ENCODE measurements around the gene NENF.
"Not testable (repeated sequence)": the region's sequence is repeated elsewhere in the genome, so short reads cannot be mapped to it uniquely, and the experiment has no call there.

NENF gene

DNA sequence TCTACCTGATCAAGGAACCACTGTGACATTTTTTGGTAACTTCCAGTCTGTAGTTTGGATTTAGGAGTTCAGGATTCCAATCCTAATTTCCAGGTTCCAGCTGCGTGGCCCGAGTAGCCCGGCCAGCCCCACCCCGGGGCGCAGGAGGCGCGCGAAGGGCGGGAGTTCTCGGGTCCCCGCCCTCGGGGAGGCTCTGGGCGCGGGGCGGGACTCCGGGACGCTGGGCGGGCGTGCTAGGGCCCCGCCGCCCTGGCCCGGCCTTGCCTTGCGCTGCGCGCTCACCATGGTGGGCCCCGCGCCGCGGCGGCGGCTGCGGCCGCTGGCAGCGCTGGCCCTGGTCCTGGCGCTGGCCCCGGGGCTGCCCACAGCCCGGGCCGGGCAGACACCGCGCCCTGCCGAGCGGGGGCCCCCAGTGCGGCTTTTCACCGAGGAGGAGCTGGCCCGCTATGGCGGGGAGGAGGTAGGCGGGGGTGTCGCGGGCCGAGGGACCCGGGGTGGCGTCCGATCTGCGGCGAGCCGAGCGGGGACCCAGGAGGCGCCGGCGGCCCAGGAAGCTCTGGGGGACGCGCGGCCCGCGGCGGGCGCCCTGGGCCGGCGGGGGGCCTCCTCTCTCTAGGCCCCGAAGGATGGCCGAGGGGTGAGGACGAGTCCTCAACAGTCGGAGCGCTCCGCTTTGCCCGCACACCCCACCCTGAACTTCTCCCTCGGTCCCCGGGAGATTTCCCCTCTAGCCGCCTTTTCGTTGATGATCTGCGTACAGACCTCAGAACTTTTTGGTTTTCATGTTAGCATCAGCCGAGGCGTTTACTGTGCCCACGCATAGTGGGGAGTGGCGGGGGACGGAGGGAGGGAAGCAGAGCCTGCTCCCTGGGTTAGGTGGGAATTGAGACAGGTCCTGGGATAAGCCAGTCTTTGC is at the start of gene NENF:
Gene NENF (plus strand): TSS at position 260 of the 916 bp plus-strand sequence. CDS start 24 bp downstream, at position 284.
- DNase-seq (ENCODE audit: extremely low spot score): peak; percentile 98
- ChIA-PET CTCF (interaction anchor here (0.6 to 1.8 kb wide), 2 partner anchors 23 to 328 kb away, joined by 3 to 7 read pairs; no protein-coding TSS in a partner anchor), POLR2A (interaction anchor here (0.6 to 1.6 kb wide), 3 partner anchors 16 to 19 kb away, joined by 3 to 5 read pairs (median 3); partner anchors contain the start of gene PACC1)
- TF ChIP-seq ARNT (IDR thresholded peaks at IDR 0.05) (0 out of 2 replicates have a peak, but pooled peaks have one; percentile 29), FOXM1 (IDR thresholded peaks at IDR 0.05; ENCODE audit: borderline replicate concordance) (peak; percentile 57; the same call in 1 of the 2 replicates), SUZ12 (IDR thresholded peaks at IDR 0.05) (no peak), BHLHE40 (IDR thresholded peaks at IDR 0.05; ENCODE audit: borderline replicate concordance) (no peak), LEF1 (IDR thresholded peaks at IDR 0.05; ENCODE audit: borderline replicate concordance) (0 out of 2 replicates have a peak, but pooled peaks have one; percentile 79)

DNA sequence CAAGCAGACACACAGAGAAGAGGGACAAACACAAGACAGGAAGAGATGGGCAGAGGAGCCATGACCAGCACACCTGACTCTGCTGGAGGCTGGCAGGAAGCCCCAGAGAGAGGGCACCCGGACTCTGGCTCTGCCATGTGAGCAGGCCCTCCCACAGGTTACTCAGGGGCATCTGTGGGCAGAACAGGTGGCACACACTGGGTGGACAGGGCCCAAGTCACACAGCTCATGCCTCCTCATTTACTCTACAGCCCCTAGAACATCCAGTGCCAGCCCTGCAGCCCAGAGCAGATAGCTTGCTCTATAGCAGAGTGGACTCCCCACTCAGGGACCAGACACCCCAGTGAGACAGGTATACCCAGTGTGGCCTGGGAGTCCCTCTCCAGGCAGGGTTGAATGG is 46.7 kb upstream of the NENF start:
- CTCF ChIA-PET: no interaction called here
- no peak for DNase-seq (ENCODE audit: extremely low spot score)
- no peak for TF ChIP-seq ZNF384 (IDR thresholded peaks at IDR 0.05)
- TF ChIP-seq ARNT (IDR thresholded peaks at IDR 0.05): no peak
- TF ChIP-seq BHLHE40 (IDR thresholded peaks at IDR 0.05; ENCODE audit: borderline replicate concordance): no peak
- no peak for TF ChIP-seq HDGF (IDR thresholded peaks at IDR 0.05; ENCODE audit: borderline replicate concordance)
- TF ChIP-seq, protein P1, sequence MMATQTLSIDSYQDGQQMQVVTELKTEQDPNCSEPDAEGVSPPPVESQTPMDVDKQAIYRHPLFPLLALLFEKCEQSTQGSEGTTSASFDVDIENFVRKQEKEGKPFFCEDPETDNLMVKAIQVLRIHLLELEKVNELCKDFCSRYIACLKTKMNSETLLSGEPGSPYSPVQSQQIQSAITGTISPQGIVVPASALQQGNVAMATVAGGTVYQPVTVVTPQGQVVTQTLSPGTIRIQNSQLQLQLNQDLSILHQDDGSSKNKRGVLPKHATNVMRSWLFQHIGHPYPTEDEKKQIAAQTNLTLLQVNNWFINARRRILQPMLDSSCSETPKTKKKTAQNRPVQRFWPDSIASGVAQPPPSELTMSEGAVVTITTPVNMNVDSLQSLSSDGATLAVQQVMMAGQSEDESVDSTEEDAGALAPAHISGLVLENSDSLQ (IDR thresholded peaks at IDR 0.05): no peak
- TF ChIP-seq L3MBTL2 (conservative IDR thresholded peaks at IDR 0.05): no peak
- TF ChIP-seq CTBP1 (IDR thresholded peaks at IDR 0.05; ENCODE audit: borderline replicate concordance): no peak
- TF ChIP-seq TARDBP (IDR thresholded peaks at IDR 0.05): no peak
- TF ChIP-seq NFRKB (IDR thresholded peaks at IDR 0.05): no peak
- no peak for TF ChIP-seq FOXK2 (IDR thresholded peaks at IDR 0.05)
- TF ChIP-seq ELF4 (IDR thresholded peaks at IDR 0.05): no peak
- no peak for TF ChIP-seq SP1 (IDR thresholded peaks at IDR 0.05)
- no peak for TF ChIP-seq FOXM1 (IDR thresholded peaks at IDR 0.05; ENCODE audit: borderline replicate concordance)
- no peak for TF ChIP-seq LEF1 (IDR thresholded peaks at IDR 0.05; ENCODE audit: borderline replicate concordance)
- no peak for TF ChIP-seq FOXA1 (IDR thresholded peaks at IDR 0.05)
- POLR2A ChIA-PET: no interaction called here

DNA sequence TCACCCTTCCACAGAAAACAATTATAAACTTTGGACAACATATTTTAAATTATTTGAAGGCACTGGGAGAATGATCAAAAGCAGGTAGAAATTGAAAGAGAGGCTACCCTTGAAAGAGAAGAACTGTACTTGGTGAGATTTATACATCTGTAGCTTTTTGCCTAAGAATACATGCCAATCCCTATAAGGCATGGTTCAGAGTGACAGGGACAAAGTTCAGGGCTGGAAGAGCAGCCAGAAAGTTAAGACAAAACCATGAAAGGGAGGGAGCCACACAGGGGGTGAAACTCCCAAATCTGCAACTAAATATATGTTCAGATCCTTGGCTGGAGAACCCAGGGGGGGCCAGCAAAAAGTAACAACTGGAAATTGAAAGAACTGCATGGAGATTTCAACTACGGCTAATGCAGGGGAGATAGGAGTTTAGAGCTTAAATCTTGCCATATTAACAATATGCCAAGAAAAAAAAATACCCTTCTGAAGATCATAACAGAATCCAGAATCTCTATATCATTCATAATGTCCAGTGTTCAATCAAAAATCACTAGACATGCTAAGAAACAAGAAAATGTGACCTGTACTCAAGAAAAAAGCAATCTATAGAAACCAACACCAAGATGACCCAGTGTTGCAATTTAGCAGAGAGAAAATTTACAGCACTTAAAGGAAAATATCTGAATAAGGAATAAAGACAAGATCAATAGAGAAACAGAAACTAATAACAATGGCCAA is 43.6 kb upstream of the NENF start:
- ChIA-PET CTCF (interaction anchor here (0.6 kb wide), 1 partner anchor 81 kb away, joined by 3 read pairs; no protein-coding TSS in a partner anchor), POLR2A (no interaction called here)
- TF ChIP-seq ARNT (IDR thresholded peaks at IDR 0.05) (no peak), FOXK2 (IDR thresholded peaks at IDR 0.05) (no peak), CTBP1 (IDR thresholded peaks at IDR 0.05; ENCODE audit: borderline replicate concordance) (no peak), ZNF384 (IDR thresholded peaks at IDR 0.05) (no peak), TARDBP (IDR thresholded peaks at IDR 0.05) (no peak), FOXM1 (IDR thresholded peaks at IDR 0.05; ENCODE audit: borderline replicate concordance) (no peak), SUZ12 (IDR thresholded peaks at IDR 0.05) (no peak), LEF1 (IDR thresholded peaks at IDR 0.05; ENCODE audit: borderline replicate concordance) (no peak), SP1 (IDR thresholded peaks at IDR 0.05) (no peak), NFRKB (IDR thresholded peaks at IDR 0.05) (no peak), HDGF (IDR thresholded peaks at IDR 0.05; ENCODE audit: borderline replicate concordance) (no peak), BHLHE40 (IDR thresholded peaks at IDR 0.05; ENCODE audit: borderline replicate concordance) (no peak), FOXA1 (IDR thresholded peaks at IDR 0.05) (no peak), L3MBTL2 (conservative IDR thresholded peaks at IDR 0.05) (no peak)
- TF ChIP-seq, protein P1 (IDR thresholded peaks at IDR 0.05): no peak
- no peak for DNase-seq (ENCODE audit: extremely low spot score)

DNA sequence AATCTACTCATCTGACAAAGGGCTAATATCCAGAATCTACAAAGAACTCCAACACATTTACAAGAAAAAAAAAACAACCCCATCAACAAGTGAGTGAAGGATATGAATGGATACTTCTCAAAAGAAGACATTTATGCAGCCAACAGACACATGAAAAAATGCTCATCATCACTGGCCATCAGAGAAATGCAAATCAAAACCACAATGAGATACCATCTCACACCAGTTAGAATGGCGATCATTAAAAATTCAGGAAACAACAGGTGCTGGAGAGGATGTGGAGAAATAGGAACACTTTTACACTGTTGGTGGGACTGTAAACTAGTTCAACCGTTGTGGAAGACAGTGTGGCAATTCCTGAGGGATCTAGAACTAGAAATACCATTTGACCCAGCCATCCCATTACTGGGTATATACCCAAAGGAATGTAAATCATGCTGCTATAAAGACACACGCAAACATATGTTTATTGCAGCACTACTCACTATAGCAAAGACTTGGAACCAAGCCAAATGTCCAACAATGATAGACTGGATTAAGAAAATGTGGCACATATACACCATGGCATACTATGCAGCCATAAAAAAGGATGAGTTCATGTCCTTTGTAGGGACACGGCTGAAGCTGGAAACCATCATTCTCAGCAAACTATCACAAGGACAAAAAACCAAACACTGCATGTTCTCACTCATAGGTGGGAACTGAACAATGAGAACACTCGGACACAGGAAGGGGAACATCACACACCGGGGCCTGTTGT is 36.9 kb upstream of the NENF start:
- POLR2A ChIA-PET: not testable (repeated sequence)
- CTCF ChIA-PET: interaction anchor here (1.0 kb wide), 1 partner anchor 60 kb away, joined by 6 read pairs; no protein-coding TSS in a partner anchor

DNA sequence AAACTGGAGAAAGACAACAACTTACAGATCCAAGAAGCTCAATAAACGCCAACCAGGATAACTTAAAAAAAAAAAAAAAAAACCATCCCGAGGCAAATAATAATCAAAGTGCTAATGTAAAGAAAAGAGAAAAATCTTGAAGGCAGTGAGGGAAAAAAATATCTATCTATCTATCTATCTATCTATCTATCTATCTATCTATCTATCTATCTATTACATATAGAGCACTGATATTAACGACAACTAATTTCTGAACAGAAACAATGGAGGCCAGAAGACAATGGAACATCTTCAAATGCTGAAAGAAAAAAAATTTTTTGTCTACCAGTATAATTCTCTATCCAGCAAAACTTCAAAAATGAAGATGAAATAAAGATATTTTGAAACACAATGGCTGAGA is 36.1 kb upstream of the NENF start:
- ChIA-PET POLR2A (no interaction called here), CTCF (interaction anchor here (1.0 kb wide), 1 partner anchor 59 kb away, joined by 6 read pairs; no protein-coding TSS in a partner anchor)
- no peak for TF ChIP-seq FOXK2 (IDR thresholded peaks at IDR 0.05)
- peak; percentile 60; the same call in 1 of the 2 replicates for TF ChIP-seq ZNF384 (IDR thresholded peaks at IDR 0.05)
- DNase-seq (ENCODE audit: extremely low spot score): no peak

More for the DNA sequence above, 36.9 kb upstream of the NENF start:
- DNase-seq (ENCODE audit: extremely low spot score): not testable (repeated sequence)

DNA sequence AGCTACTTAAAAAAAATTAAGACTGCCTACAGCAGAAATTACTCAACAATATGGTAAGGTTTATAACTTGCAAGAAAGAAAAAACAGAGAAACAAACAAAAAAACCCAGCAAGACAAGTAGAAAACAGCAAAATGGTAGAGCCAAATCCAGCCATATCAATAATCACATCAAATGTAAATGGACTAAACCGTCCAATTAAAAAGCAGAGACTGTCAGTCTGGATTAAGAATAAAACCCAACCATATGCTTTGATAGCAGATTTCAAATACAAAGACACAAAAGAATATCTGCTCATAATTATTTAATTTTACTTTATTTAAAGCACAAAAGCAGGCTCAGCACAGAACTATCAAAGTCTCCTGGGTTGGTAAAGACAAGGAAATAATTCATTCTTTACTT is 35.5 kb upstream of the NENF start:
- ChIA-PET CTCF (interaction anchor here (1.0 kb wide), 1 partner anchor 59 kb away, joined by 6 read pairs; no protein-coding TSS in a partner anchor), POLR2A (no interaction called here)
- no peak for TF ChIP-seq L3MBTL2 (conservative IDR thresholded peaks at IDR 0.05)
- no peak for TF ChIP-seq FOXA1 (IDR thresholded peaks at IDR 0.05)
- DNase-seq (ENCODE audit: extremely low spot score): no peak

Measured in HEK293T (cell line).